Astrocyte (in vitro differentiated cells and primary cell): ENCODE results near the gene VN1R5. TPM values are rescaled to one million over a fixed set of nuclear protein-coding genes. Genes with fewer than 3 reads are reported as not detected.

Experiments used
- DNase-seq: peaks from one replicate; pipeline ENCODE4 v3.0.0-alpha.2; 2010; ENCODE audit warnings: low read depth
- FAIRE-seq: peaks from 2 replicates; lab custom pipeline; 2011; peaks lifted over from hg19 to GRCh38; lab: Jason Lieb, UNC
- H2AFZ ChIP-seq: 2 replicates; pipeline ENCODE4 v1.6.0; 2012; ENCODE audit warnings: low read depth, low read length, inconsistent platforms
- H3K27ac ChIP-seq: 2 replicates; pipeline ENCODE4 v1.5.1; 2011; ENCODE audit warnings: low read depth, low read length, inconsistent platforms
- H3K27me3 ChIP-seq: 2 replicates; pipeline ENCODE4 v1.6.0; 2011; ENCODE audit warnings: low read length, inconsistent platforms; ENCODE audit not compliant: insufficient read depth
- H3K36me3 ChIP-seq: 2 replicates; pipeline ENCODE4 v1.5.1; 2011; ENCODE audit warnings: low read length, inconsistent platforms; ENCODE audit not compliant: insufficient read depth
- H3K4me1 ChIP-seq: 2 replicates; pipeline ENCODE4 v1.5.1; 2011; ENCODE audit warnings: low read length, inconsistent platforms; ENCODE audit not compliant: insufficient read depth
- H3K4me2 ChIP-seq: 2 replicates; pipeline ENCODE4 v1.6.0; 2012; ENCODE audit warnings: low read length, inconsistent platforms
- H3K4me3 ChIP-seq: 2 replicates; pipeline ENCODE4 v1.5.1; 2011; ENCODE audit warnings: low read depth, mild to moderate bottlenecking, low read length, inconsistent platforms; ENCODE audit not compliant: insufficient read depth
- H3K79me2 ChIP-seq: 2 replicates; pipeline ENCODE4 v1.6.0; 2012; ENCODE audit warnings: mild to moderate bottlenecking, low read length, inconsistent platforms; ENCODE audit not compliant: insufficient read depth
- H3K9ac ChIP-seq: 2 replicates; pipeline ENCODE4 v1.6.0; 2012; ENCODE audit warnings: mild to moderate bottlenecking, low read length, inconsistent platforms
- H3K9me3 ChIP-seq: 2 replicates; pipeline ENCODE4 v1.5.1; 2012; ENCODE audit warnings: low read depth, mild to moderate bottlenecking, low read length, inconsistent platforms; ENCODE audit not compliant: insufficient read depth
- H4K20me1 ChIP-seq: 2 replicates; pipeline ENCODE4 v1.6.0; 2012; ENCODE audit warnings: low read length, inconsistent platforms; ENCODE audit not compliant: insufficient read depth
- H3K27ac Mint-ChIP-seq: one replicate; pipeline ENCODE4 v1.8.0; 2021; ENCODE audit warnings: mild to moderate bottlenecking, mixed read lengths; ENCODE audit not compliant: unreplicated experiment
- H3K27me3 Mint-ChIP-seq: one replicate; pipeline ENCODE4 v1.8.0; 2021; ENCODE audit warnings: low read depth, mixed read lengths; ENCODE audit not compliant: unreplicated experiment
- H3K36me3 Mint-ChIP-seq: one replicate; pipeline ENCODE4 v1.8.0; 2021; ENCODE audit warnings: low read depth, mixed read lengths; ENCODE audit not compliant: unreplicated experiment
- H3K4me1 Mint-ChIP-seq: one replicate; pipeline ENCODE4 v1.8.0; 2021; ENCODE audit warnings: low read depth, mixed read lengths; ENCODE audit not compliant: unreplicated experiment
- H3K4me3 Mint-ChIP-seq: one replicate; pipeline ENCODE4 v1.8.0; 2021; ENCODE audit warnings: mild to moderate bottlenecking, moderate library complexity, mixed read lengths; ENCODE audit not compliant: unreplicated experiment
- H3K9me3 Mint-ChIP-seq: one replicate; pipeline ENCODE4 v1.8.0; 2021; ENCODE audit warnings: mild to moderate bottlenecking, mixed read lengths; ENCODE audit not compliant: unreplicated experiment
- EZH2 ChIP-seq: IDR thresholded peaks from 2 replicates; pipeline ENCODE4 v1.6.1; 2012; ENCODE audit warnings: mild to moderate bottlenecking, low read length, inconsistent platforms; ENCODE audit not compliant: insufficient read depth
- total RNA-seq: library from RNA; stranded (reverse); gene quantifications from 2 replicates; pipeline ENCODE4 v1.2.1, GENCODE V29; 2021
- TF ChIP-seq, protein P1 (sequence below): IDR thresholded peaks from 2 replicates; pipeline ENCODE4 v1.5.1; 2011; ENCODE audit warnings: low read depth, mild to moderate bottlenecking, inconsistent platforms, low read length, moderate library complexity; ENCODE audit not compliant: insufficient read depth

The VN1R5 gene
- total RNA-seq, 1 donor from 2014 or later: not detected

DNA sequence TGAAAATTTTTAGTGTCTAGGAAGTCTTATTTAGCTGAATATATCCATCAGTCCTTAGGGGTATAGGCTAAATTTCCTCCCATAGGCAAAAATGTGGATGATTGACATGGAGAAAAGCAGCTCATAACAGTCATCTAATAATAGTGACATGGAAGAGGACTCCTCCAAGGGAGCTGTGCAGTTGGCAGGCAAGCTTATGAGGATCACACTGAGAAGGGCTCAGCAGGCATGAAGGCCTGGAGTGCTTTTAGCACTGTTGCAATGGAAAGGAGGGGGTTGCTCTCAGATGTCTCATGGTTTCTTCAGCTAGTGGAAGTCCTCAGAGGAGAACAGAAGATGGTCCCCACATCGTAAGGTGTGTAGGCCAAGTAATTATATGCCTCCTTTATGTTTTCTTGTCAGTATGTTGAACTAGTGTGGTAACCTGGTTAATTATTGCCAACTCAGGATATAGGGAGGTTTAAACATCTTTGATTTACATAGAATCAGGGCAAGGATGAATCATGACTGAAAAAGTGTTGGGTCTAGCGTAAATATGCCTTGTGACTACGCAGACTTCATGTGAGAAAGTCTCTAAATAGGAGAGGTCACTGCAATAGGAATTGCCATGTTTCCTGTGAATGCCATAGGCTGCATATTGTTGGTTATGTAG lies 18.9 kb downstream of the VN1R5 start:
- TF ChIP-seq, protein P1, sequence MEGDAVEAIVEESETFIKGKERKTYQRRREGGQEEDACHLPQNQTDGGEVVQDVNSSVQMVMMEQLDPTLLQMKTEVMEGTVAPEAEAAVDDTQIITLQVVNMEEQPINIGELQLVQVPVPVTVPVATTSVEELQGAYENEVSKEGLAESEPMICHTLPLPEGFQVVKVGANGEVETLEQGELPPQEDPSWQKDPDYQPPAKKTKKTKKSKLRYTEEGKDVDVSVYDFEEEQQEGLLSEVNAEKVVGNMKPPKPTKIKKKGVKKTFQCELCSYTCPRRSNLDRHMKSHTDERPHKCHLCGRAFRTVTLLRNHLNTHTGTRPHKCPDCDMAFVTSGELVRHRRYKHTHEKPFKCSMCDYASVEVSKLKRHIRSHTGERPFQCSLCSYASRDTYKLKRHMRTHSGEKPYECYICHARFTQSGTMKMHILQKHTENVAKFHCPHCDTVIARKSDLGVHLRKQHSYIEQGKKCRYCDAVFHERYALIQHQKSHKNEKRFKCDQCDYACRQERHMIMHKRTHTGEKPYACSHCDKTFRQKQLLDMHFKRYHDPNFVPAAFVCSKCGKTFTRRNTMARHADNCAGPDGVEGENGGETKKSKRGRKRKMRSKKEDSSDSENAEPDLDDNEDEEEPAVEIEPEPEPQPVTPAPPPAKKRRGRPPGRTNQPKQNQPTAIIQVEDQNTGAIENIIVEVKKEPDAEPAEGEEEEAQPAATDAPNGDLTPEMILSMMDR: no peak
- no peak for TF ChIP-seq EZH2

DNA sequence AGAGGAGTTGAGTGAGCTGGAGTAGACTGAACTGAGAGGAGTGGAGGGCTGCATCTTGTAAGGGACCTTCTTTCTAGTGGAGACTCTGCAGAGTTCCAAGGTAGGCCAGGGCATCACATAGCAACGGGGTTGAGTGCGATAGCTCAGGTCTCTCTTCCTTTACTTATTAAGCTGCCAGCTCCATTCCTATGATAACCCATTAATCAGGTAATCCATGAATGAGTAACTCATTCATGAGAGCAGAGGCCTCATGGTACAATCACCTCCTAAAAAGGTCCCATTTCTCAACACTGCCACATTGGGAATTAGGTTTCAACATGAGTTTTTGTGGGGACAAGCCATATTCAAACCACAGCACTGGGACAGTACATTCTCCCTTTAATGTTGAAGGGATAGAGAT lies 21.3 kb downstream of the VN1R5 start:
- TF ChIP-seq EZH2: no peak
- TF ChIP-seq, protein P1: no peak
- peaks cover 2% of the 10 kb centered on the region for H3K9me3 Mint-ChIP-seq
- no peaks in the 10 kb centered on the region for H3K4me1 ChIP-seq
- H3K27me3 ChIP-seq: no peaks in the 10 kb centered on the region
- H3K4me1 Mint-ChIP-seq: peaks cover 12% of the 10 kb centered on the region
- no peaks in the 10 kb centered on the region for H3K36me3 ChIP-seq
- DNase-seq: no peak
- H3K27ac Mint-ChIP-seq: no peak overlapping the region
- H3K79me2 ChIP-seq: no peaks in the 10 kb centered on the region
- no peak overlapping the region for H3K27ac ChIP-seq
- no peak overlapping the region for H3K9ac ChIP-seq
- H2AFZ ChIP-seq: no peak overlapping the region
- no peaks in the 10 kb centered on the region for H3K9me3 ChIP-seq
- no peak overlapping the region for H3K4me3 Mint-ChIP-seq
- FAIRE-seq: peak; percentile 17
- H3K36me3 Mint-ChIP-seq: no peaks in the 10 kb centered on the region
- H3K4me3 ChIP-seq: no peak overlapping the region
- no peaks in the 10 kb centered on the region for H3K27me3 Mint-ChIP-seq
- no peak overlapping the region for H3K4me2 ChIP-seq
- H4K20me1 ChIP-seq: no peaks in the 10 kb centered on the region

More for the DNA sequence above, 18.9 kb downstream of the VN1R5 start:
- Mint-ChIP-seq H3K4me3 (no peak overlapping the region), H3K9me3 (peaks cover 11% of the 10 kb centered on the region), H3K4me1 (no peaks in the 10 kb centered on the region), H3K36me3 (no peaks in the 10 kb centered on the region), H3K27me3 (no peaks in the 10 kb centered on the region), H3K27ac (no peak overlapping the region)
- no peaks in the 10 kb centered on the region for H3K27me3 ChIP-seq
- no peak overlapping the region for H2AFZ ChIP-seq
- H3K9ac ChIP-seq: no peak overlapping the region
- no peak overlapping the region for H3K4me3 ChIP-seq
- no peaks in the 10 kb centered on the region for H4K20me1 ChIP-seq
- H3K36me3 ChIP-seq: no peaks in the 10 kb centered on the region
- H3K27ac ChIP-seq: no peak overlapping the region
- no peaks in the 10 kb centered on the region for H3K79me2 ChIP-seq
- H3K4me2 ChIP-seq: no peak overlapping the region
- H3K4me1 ChIP-seq: no peaks in the 10 kb centered on the region
- FAIRE-seq (no peak), DNase-seq (no peak)
- H3K9me3 ChIP-seq: no peaks in the 10 kb centered on the region

DNA sequence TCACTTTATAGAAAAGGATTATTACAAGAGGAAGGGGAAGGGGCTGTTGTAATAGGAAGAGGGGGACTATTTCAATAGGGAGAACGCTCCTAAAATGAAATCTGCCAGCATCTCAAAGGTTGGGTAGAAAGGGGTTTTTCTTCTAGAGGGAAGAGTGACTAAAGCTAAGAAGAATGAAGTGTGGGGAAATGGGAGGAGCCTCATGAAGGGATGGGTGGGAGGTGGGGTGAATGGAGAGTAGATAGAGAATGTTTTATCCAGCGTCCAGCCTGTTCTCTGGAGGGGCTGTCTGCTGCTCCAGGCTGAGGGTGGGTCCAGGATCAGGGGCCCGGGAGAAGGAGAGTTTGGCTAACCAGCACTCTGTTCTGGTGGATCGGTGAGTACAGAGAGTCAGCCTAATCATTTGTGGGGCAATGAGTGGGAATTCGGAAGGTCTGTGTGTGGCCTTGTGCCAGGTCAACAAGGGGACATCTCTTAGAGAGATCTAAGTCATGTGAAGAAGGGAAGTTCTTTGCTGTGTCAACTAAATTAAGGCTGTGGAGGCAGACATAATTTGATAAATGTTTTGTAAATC lies 25.2 kb downstream of the VN1R5 start:
- Histone ChIP-seq H3K27me3 (no peaks in the 10 kb centered on the region), H3K4me2 (peak overlapping the region; percentile 2), H3K27ac (no peak overlapping the region), H3K9ac (no peak overlapping the region), H3K4me1 (no peaks in the 10 kb centered on the region), H3K9me3 (no peaks in the 10 kb centered on the region), H3K79me2 (no peaks in the 10 kb centered on the region), H3K4me3 (no peak overlapping the region), H2AFZ (no peak overlapping the region), H3K36me3 (no peaks in the 10 kb centered on the region), H4K20me1 (no peaks in the 10 kb centered on the region)
- no peaks in the 10 kb centered on the region for H3K36me3 Mint-ChIP-seq
- TF ChIP-seq, protein P1: no peak
- TF ChIP-seq EZH2: no peak
- H3K27ac Mint-ChIP-seq: peak overlapping the region; percentile 81
- no peak for FAIRE-seq
- DNase-seq: no peak
- H3K4me3 Mint-ChIP-seq: peak overlapping the region; percentile 64
- H3K9me3 Mint-ChIP-seq: peaks cover 9% of the 10 kb centered on the region
- peaks cover 12% of the 10 kb centered on the region for H3K4me1 Mint-ChIP-seq
- peaks cover 4% of the 10 kb centered on the region for H3K27me3 Mint-ChIP-seq
